ENCODE results near the gene ABCB9.

DNA sequence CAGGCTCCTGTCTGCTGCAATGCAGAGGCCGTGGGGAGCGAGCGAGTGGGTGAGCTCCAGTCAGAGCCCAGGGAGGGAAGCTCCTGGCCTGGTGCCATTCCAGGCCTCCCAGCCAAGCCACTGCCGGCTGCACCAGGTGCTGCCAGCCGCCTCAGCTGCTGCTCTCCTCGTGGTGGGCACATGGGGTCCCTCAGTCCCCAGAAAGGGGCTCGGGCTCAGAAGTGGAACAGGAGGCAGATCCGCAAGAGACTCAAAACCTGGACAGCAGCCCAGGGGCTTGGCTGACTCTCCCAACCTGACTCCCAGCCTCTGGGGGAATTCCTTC lies 2.4 kb downstream of the ABCB9 start:
- TF ChIP-seq, protein P1, sequence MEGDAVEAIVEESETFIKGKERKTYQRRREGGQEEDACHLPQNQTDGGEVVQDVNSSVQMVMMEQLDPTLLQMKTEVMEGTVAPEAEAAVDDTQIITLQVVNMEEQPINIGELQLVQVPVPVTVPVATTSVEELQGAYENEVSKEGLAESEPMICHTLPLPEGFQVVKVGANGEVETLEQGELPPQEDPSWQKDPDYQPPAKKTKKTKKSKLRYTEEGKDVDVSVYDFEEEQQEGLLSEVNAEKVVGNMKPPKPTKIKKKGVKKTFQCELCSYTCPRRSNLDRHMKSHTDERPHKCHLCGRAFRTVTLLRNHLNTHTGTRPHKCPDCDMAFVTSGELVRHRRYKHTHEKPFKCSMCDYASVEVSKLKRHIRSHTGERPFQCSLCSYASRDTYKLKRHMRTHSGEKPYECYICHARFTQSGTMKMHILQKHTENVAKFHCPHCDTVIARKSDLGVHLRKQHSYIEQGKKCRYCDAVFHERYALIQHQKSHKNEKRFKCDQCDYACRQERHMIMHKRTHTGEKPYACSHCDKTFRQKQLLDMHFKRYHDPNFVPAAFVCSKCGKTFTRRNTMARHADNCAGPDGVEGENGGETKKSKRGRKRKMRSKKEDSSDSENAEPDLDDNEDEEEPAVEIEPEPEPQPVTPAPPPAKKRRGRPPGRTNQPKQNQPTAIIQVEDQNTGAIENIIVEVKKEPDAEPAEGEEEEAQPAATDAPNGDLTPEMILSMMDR (IDR thresholded peaks at IDR 0.05): no peak
- TF ChIP-seq POLR2A (IDR thresholded peaks at IDR 0.05): no peak

All from right lobe of liver (tissue), 4 donors.